Hepatocyte (in vitro differentiated cells): ENCODE measurements around the gene RBM33. TPM values are rescaled to one million over a fixed set of nuclear protein-coding genes. Genes with fewer than 3 reads are reported as not detected.

Source experiments
- DNase-seq: peaks from one replicate; pipeline ENCODE4 v3.0.0-alpha.2; 2016; ENCODE audit warnings: low spot score
- H2AFZ ChIP-seq: fragments of 200-600 bp; sonication (generic); 2 replicates; pipeline ENCODE4 v1.6.0; 2016; ENCODE audit warnings: antibody characterized with exemption, mild to moderate bottlenecking
- H3K27ac ChIP-seq: fragments of 200-600 bp; sonication (generic); 2 replicates; pipeline ENCODE4 v1.5.1; 2016; ENCODE audit warnings: mild to moderate bottlenecking
- H3K27me3 ChIP-seq: fragments of 200-600 bp; sonication (generic); 2 replicates; pipeline ENCODE4 v1.6.1; 2016
- H3K36me3 ChIP-seq: fragments of 200-600 bp; sonication (generic); replicated peaks from 2 replicates; pipeline ENCODE4 v1.5.1; 2016; ENCODE audit warnings: low read depth; ENCODE audit not compliant: insufficient read depth
- H3K4me1 ChIP-seq: fragments of 200-600 bp; sonication (generic); 2 replicates; pipeline ENCODE4 v1.5.1; 2016; ENCODE audit warnings: mild to moderate bottlenecking, moderate library complexity; ENCODE audit not compliant: insufficient read depth
- H3K4me2 ChIP-seq: fragments of 200-600 bp; sonication (generic); 2 replicates; pipeline ENCODE4 v1.6.0; 2016
- H3K4me3 ChIP-seq: fragments of 200-600 bp; sonication (generic); 2 replicates; pipeline ENCODE4 v1.5.1; 2016; ENCODE audit warnings: mild to moderate bottlenecking
- H3K79me2 ChIP-seq: fragments of 200-600 bp; sonication (generic); 2 replicates; pipeline ENCODE4 v1.6.0; 2017; ENCODE audit warnings: mild to moderate bottlenecking
- H3K9me2 ChIP-seq: fragments of 200-600 bp; sonication (generic); replicated peaks from 2 replicates; pipeline ENCODE4 v1.6.0; 2017; ENCODE audit warnings: mild to moderate bottlenecking; ENCODE audit not compliant: insufficient read depth
- H3K9me3 ChIP-seq: fragments of 200-600 bp; sonication (generic); 2 replicates; pipeline ENCODE4 v1.5.1; 2016; ENCODE audit warnings: low read depth, mild to moderate bottlenecking
- H4K20me1 ChIP-seq: fragments of 200-600 bp; sonication (generic); 2 replicates; pipeline ENCODE4 v1.6.0; 2016; ENCODE audit warnings: mild to moderate bottlenecking; ENCODE audit not compliant: insufficient read depth, poor library complexity, severe bottlenecking
- CTCF ChIP-seq: fragments of 200-600 bp; sonication (generic); IDR thresholded peaks from 2 replicates; pipeline ENCODE4 v1.5.1; 2016; ENCODE audit warnings: antibody characterized with exemption, mild to moderate bottlenecking; ENCODE audit not compliant: poor library complexity
- EZH2 ChIP-seq: fragments of 200-600 bp; sonication (generic); IDR thresholded peaks from 2 replicates; pipeline ENCODE4 v1.6.1; 2016; ENCODE audit warnings: antibody characterized with exemption, mild to moderate bottlenecking, borderline replicate concordance
- EZH2phosphoT487 ChIP-seq: fragments of 200-600 bp; sonication (generic); IDR thresholded peaks from one replicate; pipeline ENCODE4 v1.6.1; 2018; ENCODE audit warnings: antibody characterized with exemption, mild to moderate bottlenecking, low read depth, moderate library complexity; ENCODE audit not compliant: unreplicated experiment, severe bottlenecking
- WGBS: methylation state at CpG from one replicate; pipeline ENCODE4 v1.1.6; 2016; ENCODE audit warnings: low lambda C conversion rate; ENCODE audit errors: missing lambda C conversion rate; 5-methylcytosine and 5-hydroxymethylcytosine counted together
- polyA plus RNA-seq: library from polyadenylated mRNA; unstranded; fragments of >200 nt; fragmentation: Nextera tagmentation; extraction: Ambion mirVana; gene quantifications from 2 replicates; pipeline ENCODE4 v1.2.1, GENCODE V29; 2016
- total RNA-seq: library from RNA; depleted of rRNA; stranded (reverse); fragments of >200 nt; gene quantifications from 2 replicates; pipeline ENCODE4 v1.2.3, GENCODE V29; 2014

Gene RBM33
- total and polyA plus RNA-seq, 2 experiments from 2014 or later: 24.8 to 40.8 TPM

- DNase-seq: no peak
- peaks cover 32% of the 10 kb centered on the region for H3K27me3 ChIP-seq
- no peak overlapping the region for H3K4me3 ChIP-seq
- H3K4me2 ChIP-seq: no peak overlapping the region
- no peak overlapping the region for H3K27ac ChIP-seq
- no peaks in the 10 kb centered on the region for H3K36me3 ChIP-seq
- no peaks in the 10 kb centered on the region for H3K9me2 ChIP-seq
- H3K4me1 ChIP-seq: peaks cover 17% of the 10 kb centered on the region
- no peaks in the 10 kb centered on the region for H4K20me1 ChIP-seq
- TF ChIP-seq CTCF: no peak
- no peak for TF ChIP-seq EZH2phosphoT487
- TF ChIP-seq EZH2: no peak
- H3K9me3 ChIP-seq: no peaks in the 10 kb centered on the region
- no peak overlapping the region for H2AFZ ChIP-seq
- no peaks in the 10 kb centered on the region for H3K79me2 ChIP-seq
- 91% methylated on average over 16 of the region's 16 CpGs for WGBS
Measured at GRCh38 chr7:155800741-155801267, 156.3 kb downstream of the RBM33 start.

GRCh38 chr7:155802291-155802690 is 157.8 kb downstream of the RBM33 start:
- Histone ChIP-seq H3K36me3 (no peaks in the 10 kb centered on the region), H3K9me2 (no peaks in the 10 kb centered on the region), H3K27ac (no peak overlapping the region), H2AFZ (no peak overlapping the region), H4K20me1 (no peaks in the 10 kb centered on the region), H3K4me1 (peaks cover 24% of the 10 kb centered on the region), H3K27me3 (peaks cover 40% of the 10 kb centered on the region), H3K4me2 (no peak overlapping the region), H3K9me3 (no peaks in the 10 kb centered on the region), H3K4me3 (no peak overlapping the region), H3K79me2 (no peaks in the 10 kb centered on the region)
- TF ChIP-seq CTCF (no peak), EZH2 (no peak)
- DNase-seq: no peak
- 76% methylated on average over 6 of the region's 6 CpGs for WGBS

- no peaks in the 10 kb centered on the region for H4K20me1 ChIP-seq
- 32% methylated on average over 51 of the region's 70 CpGs for WGBS
- H3K36me3 ChIP-seq: no peaks in the 10 kb centered on the region
- peak overlapping the region; percentile 95 for H3K4me2 ChIP-seq
- H3K27me3 ChIP-seq: peaks cover 45% of the 10 kb centered on the region
- no peak for TF ChIP-seq EZH2phosphoT487
- TF ChIP-seq EZH2: no peak
- TF ChIP-seq CTCF: no peak
- no peaks in the 10 kb centered on the region for H3K79me2 ChIP-seq
- peak overlapping the region; percentile 35 for H2AFZ ChIP-seq
- no peak overlapping the region for H3K4me3 ChIP-seq
- no peaks in the 10 kb centered on the region for H3K9me3 ChIP-seq
- H3K27ac ChIP-seq: no peak overlapping the region
- peaks cover 28% of the 10 kb centered on the region for H3K4me1 ChIP-seq
- H3K9me2 ChIP-seq: no peaks in the 10 kb centered on the region
- DNase-seq: no peak
Measured at GRCh38 chr7:155802906-155803417, 158.5 kb downstream of the RBM33 start.
